ENCODE measurements around the gene HIKESHI.

Gene HIKESHI

GRCh38 chr11:86374586-86374985 is 72.5 kb downstream of the HIKESHI start, which contains the start of gene CCDC81:
CCDC81 (plus strand) TSS chr11:86374887; CDS start chr11:86375164, 277 bp downstream.
- no peak for DNase-seq (ENCODE audit: low read depth in 3 of 3)

- DNase-seq (ENCODE audit: low read depth in 3 of 3): no peak
Observed at GRCh38 chr11:86377972-86378371, 75.9 kb downstream of the HIKESHI start.

- DNase-seq (ENCODE audit: low read depth in 3 of 3): no peak
Observed at GRCh38 chr11:86380295-86381059, 78.4 kb downstream of the HIKESHI start.

- DNase-seq (ENCODE audit: low read depth in 3 of 3): no peak
Observed at GRCh38 chr11:86383041-86383955, 81.3 kb downstream of the HIKESHI start.

- no peak for DNase-seq (ENCODE audit: low read depth in 3 of 3)
Observed at GRCh38 chr11:86386283-86386682, 84.2 kb downstream of the HIKESHI start.

- DNase-seq (ENCODE audit: low read depth in 3 of 3): no peak
Observed at GRCh38 chr11:86386746-86387145, 84.7 kb downstream of the HIKESHI start.

- DNase-seq (ENCODE audit: low read depth in 3 of 3): no peak
Observed at GRCh38 chr11:86388198-86388597, 86.2 kb downstream of the HIKESHI start.

- DNase-seq (ENCODE audit: low read depth in 3 of 3): no peak
Observed at GRCh38 chr11:86390487-86390886, 88.4 kb downstream of the HIKESHI start.

- DNase-seq (ENCODE audit: low read depth in 3 of 3): no peak
Observed at GRCh38 chr11:86395061-86395551, 93.1 kb downstream of the HIKESHI start.

All from stimulated activated CD4-positive, alpha-beta T cell treated with anti-CD3 and anti-CD28 coated beads, TNF-alpha, amount 100 ng/mL, for 4 hours (primary cell).